CD14-positive monocyte (primary cell): ENCODE measurements around the gene PXMP4. TPM values are rescaled to one million over a fixed set of nuclear protein-coding genes. Genes with fewer than 3 reads are reported as not detected.

ENCODE experiments used
- DNase-seq, 3 donors: peaks; one replicate each; pipeline ENCODE4 v3.0.0-alpha.2; 2011 to 2022
- H2AFZ ChIP-seq: 2 replicates; pipeline ENCODE4 v1.6.0; 2012; ENCODE audit warnings: mild to moderate bottlenecking, low read depth, low read length, inconsistent platforms; ENCODE audit not compliant: insufficient read depth, poor library complexity, severe bottlenecking
- H3K27ac ChIP-seq, 2 donors: 1 replicate in 1 of 2; 2 replicates in 1 of 2; pipeline ENCODE4 v1.5.1; 2012 to 2013; ENCODE audit warnings: low read length in 2 of 2, control low read depth in 1 of 2, inconsistent platforms in 1 of 2, low read depth in 1 of 2, mild to moderate bottlenecking in 1 of 2
- H3K27me3 ChIP-seq, 2 donors: one replicate each; pipeline versions ENCODE4 v1.6.0 to v1.6.1; 2011 to 2013; ENCODE audit warnings: low read length in 2 of 2; ENCODE audit not compliant: control insufficient read depth in 2 of 2, insufficient read depth in 2 of 2
- H3K36me3 ChIP-seq, 2 donors: replicated peaks in 1 of 2; 1 replicate in 1 of 2; 2 replicates in 1 of 2; pipeline versions ENCODE4 v1.5.1 to v1.6.1; 2012 to 2013; ENCODE audit warnings: low read length in 2 of 2, control low read depth in 1 of 2, inconsistent platforms in 1 of 2, mild to moderate bottlenecking in 1 of 2; ENCODE audit not compliant: insufficient read depth in 2 of 2, control insufficient read depth in 1 of 2
- H3K4me1 ChIP-seq, 2 donors: 1 replicate in 1 of 2; 2 replicates in 1 of 2; pipeline versions ENCODE4 v1.5.1 to v1.6.1; 2012 to 2013; ENCODE audit warnings: low read length in 2 of 2, control low read depth in 1 of 2, inconsistent platforms in 1 of 2, mild to moderate bottlenecking in 1 of 2, moderate library complexity in 1 of 2; ENCODE audit not compliant: insufficient read depth in 2 of 2, control insufficient read depth in 1 of 2
- H3K4me2 ChIP-seq: replicated peaks from 2 replicates; pipeline ENCODE3; 2012; ENCODE audit warnings: low read length, moderate library complexity, mild to moderate bottlenecking; ENCODE audit not compliant: poor library complexity, severe bottlenecking; ENCODE audit errors: extremely low read depth
- H3K4me3 ChIP-seq, 3 experiments: fragments of 200-600 bp in 1 of 3; sonication (generic) in 1 of 3; replicated peaks in 1 of 3; 1 replicate in 2 of 3; 2 replicates in 1 of 3; pipeline ENCODE4 v1.5.1; 2011 to 2013; ENCODE audit warnings: low read length in 3 of 3, mild to moderate bottlenecking in 3 of 3, control low read depth in 2 of 3, low read depth in 2 of 3, inconsistent platforms in 1 of 3, moderate library complexity in 1 of 3
- H3K79me2 ChIP-seq: 2 replicates; pipeline ENCODE4 v1.6.0; 2012; ENCODE audit warnings: mild to moderate bottlenecking, control low read depth, inconsistent platforms, low read length, moderate library complexity; ENCODE audit not compliant: insufficient read depth
- H3K9ac ChIP-seq: 2 replicates; pipeline ENCODE4 v1.6.0; 2017; ENCODE audit warnings: low read length, mild to moderate bottlenecking; ENCODE audit not compliant: insufficient read depth, poor library complexity, severe bottlenecking
- H3K9me3 ChIP-seq, 2 donors: replicated peaks in 1 of 2; 1 replicate in 1 of 2; 2 replicates in 1 of 2; pipeline versions ENCODE4 v1.5.1 to v1.6.1; 2012 to 2013; ENCODE audit warnings: low read length in 2 of 2, control low read depth in 1 of 2; ENCODE audit not compliant: control insufficient read depth in 1 of 2, insufficient read depth in 1 of 2
- H4K20me1 ChIP-seq: 2 replicates; pipeline ENCODE4 v1.6.0; 2012; ENCODE audit warnings: mild to moderate bottlenecking, low read length, control low read depth, moderate library complexity; ENCODE audit not compliant: insufficient read depth
- H3K27ac Mint-ChIP-seq, 7 donors: one replicate each; pipeline ENCODE4 v1.8.0; 2020; ENCODE audit warnings: mild to moderate bottlenecking in 7 of 7, mixed read lengths in 7 of 7, moderate library complexity in 6 of 7, inconsistent platforms in 2 of 7
- H3K27me3 Mint-ChIP-seq, 3 donors: one replicate each; pipeline ENCODE4 v1.8.0; 2021 to 2022; ENCODE audit warnings: low read depth in 3 of 3, mild to moderate bottlenecking in 3 of 3, mixed read lengths in 3 of 3, moderate library complexity in 3 of 3, inconsistent platforms in 1 of 3
- H3K36me3 Mint-ChIP-seq, 2 donors: one replicate each; pipeline ENCODE4 v1.8.0; 2020; ENCODE audit warnings: mixed read lengths in 2 of 2, inconsistent platforms in 1 of 2, mild to moderate bottlenecking in 1 of 2
- H3K4me1 Mint-ChIP-seq: one replicate; pipeline ENCODE4 v1.8.0; 2020; ENCODE audit warnings: mild to moderate bottlenecking, mixed read lengths
- H3K4me3 Mint-ChIP-seq, 2 donors: one replicate each; pipeline ENCODE4 v1.8.0; 2020; ENCODE audit warnings: mild to moderate bottlenecking in 2 of 2, mixed read lengths in 2 of 2, moderate library complexity in 1 of 2
- H3K9me3 Mint-ChIP-seq, 7 donors: one replicate each; pipeline ENCODE4 v1.8.0; 2020 to 2022; ENCODE audit warnings: mixed read lengths in 7 of 7, mild to moderate bottlenecking in 6 of 7, moderate library complexity in 6 of 7, inconsistent platforms in 2 of 7
- CTCF ChIP-seq: fragments of 200-600 bp; IDR thresholded peaks from one replicate; pipeline ENCODE4 v1.8.0; 2022; ENCODE audit warnings: antibody characterized with exemption, mild to moderate bottlenecking
- WGBS: methylation state at CpG from one replicate; pipeline ENCODE4 v1.1.5; 2013; ENCODE audit warnings: missing lambda C conversion rate; ENCODE audit not compliant: insufficient coverage; 5-methylcytosine and 5-hydroxymethylcytosine counted together
- intact Hi-C, 2 donors: fragments of 100-400 bp; cut with micrococcal nuclease; formaldehyde crosslinking; loops; one replicate each; pipeline versions ENCODE4 v1.15.0 to v1.15.1; 2023
- polyA plus RNA-seq, 3 donors: library from polyadenylated mRNA; depleted of rRNA in 1 of 3; unstranded in 2 of 3; stranded (reverse) in 1 of 3; fragments of 300-500 nt in 2 of 3; fragments of >200 nt in 1 of 3; fragmentation: Illumina TruSeq in 2 of 3; gene quantifications; 1 replicate in 2 of 3; 2 replicates in 1 of 3; pipeline ENCODE4 v1.2.3, GENCODE V29; 2012 to 2021

The PXMP4 gene
- polyA plus RNA-seq, 3 donors: 4.9 to 11.4 (median 9.0) TPM

GRCh38 chr20:33765592-33765991, 45.5 kb upstream of the PXMP4 start:
- 95% methylated on average over 3 of the region's 5 CpGs for WGBS
- no peaks in the 10 kb centered on the region for H3K4me1 ChIP-seq
- no peak for DNase-seq
- Mint-ChIP-seq H3K27me3 (peaks cover 0 to 3% (median 2%) of the 10 kb centered on the region in 3 donors), H3K36me3 (peaks cover 45 to 60% of the 10 kb centered on the region in 2 donors), H3K27ac (no peak overlapping the region), H3K9me3 (peaks cover 0 to 3% (median 0%) of the 10 kb centered on the region in 7 donors), H3K4me3 (no peak overlapping the region), H3K4me1 (no peaks in the 10 kb centered on the region)
- H3K4me2 ChIP-seq: no peak overlapping the region
- intact Hi-C loops: no loop called here
- H3K79me2 ChIP-seq: no peaks in the 10 kb centered on the region
- H3K27me3 ChIP-seq: no peaks in the 10 kb centered on the region
- no peak overlapping the region for H2AFZ ChIP-seq
- H3K27ac ChIP-seq: no peak overlapping the region
- peaks cover 19 to 52% of the 10 kb centered on the region in 2 donors for H3K36me3 ChIP-seq
- no peak for TF ChIP-seq CTCF
- no peaks in the 10 kb centered on the region for H4K20me1 ChIP-seq
- H3K9me3 ChIP-seq: no peaks in the 10 kb centered on the region
- H3K4me3 ChIP-seq: no peak overlapping the region
- H3K9ac ChIP-seq: no peak overlapping the region

- no peak overlapping the region for H3K9ac ChIP-seq
- Mint-ChIP-seq H3K9me3 (peaks cover 0 to 3% (median 0%) of the 10 kb centered on the region in 7 donors), H3K36me3 (peaks cover 45 to 58% of the 10 kb centered on the region in 2 donors), H3K27ac (no peak overlapping the region), H3K4me1 (no peaks in the 10 kb centered on the region), H3K4me3 (no peak overlapping the region), H3K27me3 (peaks cover 0 to 3% (median 2%) of the 10 kb centered on the region in 3 donors)
- 100% methylated on average over 2 of the region's 2 CpGs for WGBS
- DNase-seq: no peak
- no peak overlapping the region for H2AFZ ChIP-seq
- no peaks in the 10 kb centered on the region for H3K9me3 ChIP-seq
- H4K20me1 ChIP-seq: no peaks in the 10 kb centered on the region
- intact Hi-C loops: no loop called here
- no peak for TF ChIP-seq CTCF
- no peak overlapping the region for H3K27ac ChIP-seq
- no peaks in the 10 kb centered on the region for H3K27me3 ChIP-seq
- no peak overlapping the region for H3K4me3 ChIP-seq
- no peaks in the 10 kb centered on the region for H3K4me1 ChIP-seq
- no peak overlapping the region for H3K4me2 ChIP-seq
- no peaks in the 10 kb centered on the region for H3K79me2 ChIP-seq
- peaks cover 19 to 52% of the 10 kb centered on the region in 2 donors for H3K36me3 ChIP-seq
Observed at GRCh38 chr20:33765099-33765498, 45.0 kb upstream of the PXMP4 start.
